Psoas muscle (tissue), 8 donors: ENCODE measurements around the gene FKBP8. TPM values are rescaled to one million over a fixed set of nuclear protein-coding genes. Genes with fewer than 3 reads are reported as not detected.

Experiments
- ATAC-seq, 4 donors: fragments of 200-7000 bp; cut with Tn5 transposase; one replicate each; pipeline ENCODE4 v1.9.1; 2020; ENCODE audit warnings: moderate library complexity in 3 of 4, mild to moderate bottlenecking in 2 of 4
- DNase-seq, 2 donors: peaks; one replicate each; pipeline ENCODE4 v3.0.0-alpha.2; 2020
- H3K27ac ChIP-seq: fragments of 200-600 bp; one replicate; pipeline ENCODE4 v1.8.0; 2022
- H3K27me3 ChIP-seq, 3 donors: fragments of 200-600 bp in 1 of 3; one replicate each; pipeline versions ENCODE4 v1.6.1 to v1.8.0; 2013 to 2022; ENCODE audit warnings: low read length in 2 of 3, mild to moderate bottlenecking in 2 of 3, moderate library complexity in 1 of 3; ENCODE audit not compliant: insufficient read depth in 3 of 3
- H3K36me3 ChIP-seq, 2 donors: fragments of 200-600 bp in 1 of 2; one replicate each; pipeline versions ENCODE4 v1.6.1 to v1.8.0; 2013 to 2022; ENCODE audit warnings: low read depth in 1 of 2, mild to moderate bottlenecking in 1 of 2, moderate library complexity in 1 of 2; ENCODE audit not compliant: insufficient read depth in 1 of 2
- H3K4me1 ChIP-seq: fragments of 200-600 bp; one replicate; pipeline ENCODE4 v1.8.0; 2022
- H3K4me3 ChIP-seq: fragments of 200-600 bp; one replicate; pipeline ENCODE4 v1.8.0; 2022; ENCODE audit warnings: mild to moderate bottlenecking
- H3K9me3 ChIP-seq: fragments of 200-600 bp; one replicate; pipeline ENCODE4 v1.8.0; 2022
- CTCF ChIP-seq: fragments of 200-600 bp; IDR thresholded peaks from one replicate; pipeline ENCODE4 v1.8.0; 2022; ENCODE audit warnings: antibody characterized with exemption
- WGBS, 3 donors: extraction: QIAGEN DNeasy Blood & Tissue Kit; methylation state at CpG; one replicate each; pipeline versions ENCODE4 v1.1.6 to v1.1.7; 2013; 5-methylcytosine and 5-hydroxymethylcytosine counted together
- intact Hi-C, 2 donors: fragments of 100-400 bp; cut with DNase I; formaldehyde crosslinking; loops; one replicate each; pipeline versions ENCODE4 v1.11.0 to v1.14.2; 2022
- polyA plus RNA-seq, 3 donors: library from polyadenylated mRNA; stranded (reverse); fragments of 200-250 nt; gene quantifications; one replicate each; pipeline ENCODE4 v1.2.3, GENCODE V29; 2013
- total RNA-seq, 4 donors: library from RNA; stranded (reverse); fragmentation: NEBNext Ultra II Directional in 2 of 4; extraction: Animal tissue kit (Norgen Biotek cat#: 25700) in 2 of 4; gene quantifications; one replicate each; pipeline versions ENCODE4 v1.2.1 to v1.2.4, GENCODE V29; 2021 to 2023
- donor health status: healthy with polysubstance abuse.
- donor health status: DM: no; HTN: no; CAD: no; lungs with moderate emphysema.
- donor health status: Bipolar disorder and iron deficiency.
- donor health status: healthy.
- donor health status: DM: yes; HTN: yes; CAD: no.
- donor health status: DM: no; HTN: no; CAD: no.
- donor health status: DM: no; HTN: no; CAD: no.
- donor health status: DM: yes; HTN: yes; CAD: no.

Gene FKBP8
- total and polyA plus RNA-seq, 7 donors, result 92.8 to 143 (median 130) TPM

GRCh38 chr19:18494267-18494607 lies 49.1 kb downstream of the FKBP8 start:
- H3K36me3 ChIP-seq, result no peaks in the 10 kb centered on the region
- H3K4me3 ChIP-seq, result no peak overlapping the region
- H3K4me1 ChIP-seq, result peaks cover 88% of the 10 kb centered on the region
- no peak for TF ChIP-seq CTCF
- no peak for ATAC-seq
- no peaks in the 10 kb centered on the region for H3K27me3 ChIP-seq
- peak overlapping the region; percentile 70 for H3K27ac ChIP-seq
- WGBS, 3 donors, result 61 to 73% (median 66%) methylated on average over 7 of the region's 7 CpGs
- intact Hi-C loops, result no loop called here
- no peak for DNase-seq
- H3K9me3 ChIP-seq, result no peaks in the 10 kb centered on the region

GRCh38 chr19:18493440-18494266 lies 49.7 kb downstream of the FKBP8 start:
- H3K9me3 ChIP-seq, result no peaks in the 10 kb centered on the region
- TF ChIP-seq CTCF, result no peak
- DNase-seq (peak in 1 of 2 donors; percentile 57), ATAC-seq (peak; percentile 9 to 31 (median 20))
- WGBS, 3 donors, result 45 to 57% (median 46%) methylated on average over 13 of the region's 13 CpGs
- H3K36me3 ChIP-seq, result no peaks in the 10 kb centered on the region
- H3K4me1 ChIP-seq, result peaks cover 88% of the 10 kb centered on the region
- peak overlapping the region; percentile 70 for H3K27ac ChIP-seq
- H3K4me3 ChIP-seq, result peak overlapping the region; percentile 4
- H3K27me3 ChIP-seq, result no peaks in the 10 kb centered on the region
- intact Hi-C loops, result no loop called here

- ATAC-seq (no peak), DNase-seq (peak in 1 of 2 donors; percentile 56)
- H3K27me3 ChIP-seq, result no peaks in the 10 kb centered on the region
- peak overlapping the region; percentile 70 for H3K27ac ChIP-seq
- TF ChIP-seq CTCF, result no peak
- peaks cover 88% of the 10 kb centered on the region for H3K4me1 ChIP-seq
- no peak overlapping the region for H3K4me3 ChIP-seq
- WGBS, 3 donors, result 68 to 87% (median 78%) methylated on average over 15 of the region's 15 CpGs
- intact Hi-C loops, result no loop called here
- H3K36me3 ChIP-seq, result no peaks in the 10 kb centered on the region
- H3K9me3 ChIP-seq, result no peaks in the 10 kb centered on the region
Observed at GRCh38 chr19:18491995-18492953, 51.1 kb downstream of the FKBP8 start.

GRCh38 chr19:18490728-18491127 lies 52.6 kb downstream of the FKBP8 start:
- DNase-seq, result no peak
- ATAC-seq, result no peak
- Histone ChIP-seq H3K27ac (peak overlapping the region; percentile 67), H3K4me1 (peaks cover 88% of the 10 kb centered on the region), H3K4me3 (no peak overlapping the region), H3K9me3 (no peaks in the 10 kb centered on the region), H3K27me3 (no peaks in the 10 kb centered on the region), H3K36me3 (no peaks in the 10 kb centered on the region)
- WGBS, 3 donors, result 90 to 95% (median 94%) methylated on average over 6 of the region's 6 CpGs
- no peak for TF ChIP-seq CTCF
- intact Hi-C loops, result no loop called here
